HG02798 (cell line): ENCODE results near the gene PREX1.

Experiments
- ATAC-seq: cut with Tn5 transposase; IDR thresholded peaks from one replicate; pipeline ENCODE4 v1.9.1; 2021; ENCODE audit warnings: mild to moderate bottlenecking; ENCODE audit not compliant: unreplicated experiment, poor library complexity

The PREX1 gene

GRCh38 chr20:48709058-48709691, 118.6 kb downstream of the PREX1 start:
- no peak for ATAC-seq

- ATAC-seq: no peak
Measured at GRCh38 chr20:48708630-48709029, 119.2 kb downstream of the PREX1 start.

- ATAC-seq: no peak
Measured at GRCh38 chr20:48708116-48708515, 119.7 kb downstream of the PREX1 start.

GRCh38 chr20:48706710-48707365, 121.0 kb downstream of the PREX1 start:
- no peak for ATAC-seq

- no peak for ATAC-seq
Measured at GRCh38 chr20:48706116-48706656, 121.6 kb downstream of the PREX1 start.

- ATAC-seq: no peak
Measured at GRCh38 chr20:48705240-48706115, 122.3 kb downstream of the PREX1 start.

GRCh38 chr20:48704761-48705160, 123.0 kb downstream of the PREX1 start:
- ATAC-seq: no peak

- no peak for ATAC-seq
Measured at GRCh38 chr20:48703511-48704219, 124.1 kb downstream of the PREX1 start.

GRCh38 chr20:48703107-48703506, 124.7 kb downstream of the PREX1 start:
- no peak for ATAC-seq

GRCh38 chr20:48702455-48702913, 125.3 kb downstream of the PREX1 start:
- ATAC-seq: no peak

- no peak for ATAC-seq
Measured at GRCh38 chr20:48701702-48702101, 126.1 kb downstream of the PREX1 start.

GRCh38 chr20:48698507-48699267, 129.1 kb downstream of the PREX1 start:
- no peak for ATAC-seq

GRCh38 chr20:48697845-48698491, 129.8 kb downstream of the PREX1 start:
- no peak for ATAC-seq

- no peak for ATAC-seq
Measured at GRCh38 chr20:48696671-48697070, 131.1 kb downstream of the PREX1 start.

- ATAC-seq: no peak
Measured at GRCh38 chr20:48695738-48696137, 132.1 kb downstream of the PREX1 start.

GRCh38 chr20:48695255-48695654, 132.5 kb downstream of the PREX1 start:
- ATAC-seq: no peak

- no peak for ATAC-seq
Measured at GRCh38 chr20:48694381-48694865, 133.4 kb downstream of the PREX1 start.

- ATAC-seq: no peak
Measured at GRCh38 chr20:48691523-48691922, 136.3 kb downstream of the PREX1 start.

GRCh38 chr20:48690888-48691287, 136.9 kb downstream of the PREX1 start:
- ATAC-seq: no peak
